Colonic mucosa (tissue), 4 donors: ENCODE data around the gene DENND2D. TPM values are rescaled to one million over a fixed set of nuclear protein-coding genes. Genes with fewer than 3 reads are reported as not detected.

Source experiments
- DNase-seq: peaks from one replicate; pipeline ENCODE4 v3.0.0-alpha.2; 2020
- H3K27ac ChIP-seq: fragments of 200-600 bp; one replicate; pipeline ENCODE4 v1.8.0; 2021
- H3K27me3 ChIP-seq: fragments of 200-600 bp; one replicate; pipeline ENCODE4 v1.8.0; 2021
- H3K36me3 ChIP-seq: fragments of 200-600 bp; one replicate; pipeline ENCODE4 v1.8.0; 2021
- H3K4me1 ChIP-seq: fragments of 200-600 bp; one replicate; pipeline ENCODE4 v1.8.0; 2021; ENCODE audit warnings: mild to moderate bottlenecking
- H3K4me3 ChIP-seq: fragments of 200-600 bp; one replicate; pipeline ENCODE4 v1.8.0; 2021
- H3K9ac ChIP-seq, 2 donors: one replicate each; pipeline ENCODE4 v1.7.0; 2013; ENCODE audit warnings: control low read depth in 2 of 2, low read depth in 2 of 2, low read length in 2 of 2
- H3K9me3 ChIP-seq: fragments of 200-600 bp; one replicate; pipeline ENCODE4 v1.8.0; 2021
- intact Hi-C: fragments of 100-400 bp; cut with DNase I; formaldehyde crosslinking; loops from one replicate; pipeline ENCODE4 v1.14.1; 2022
- total RNA-seq, 2 donors: library from RNA; stranded (reverse); fragmentation: NEBNext Ultra II Directional in 1 of 2; extraction: Animal tissue kit (Norgen Biotek cat#: 25700) in 1 of 2; gene quantifications; one replicate each; pipeline ENCODE4 v1.2.1, GENCODE V29; 2021
- TF ChIP-seq, protein P1 (sequence below): fragments of 200-600 bp; IDR thresholded peaks from one replicate; pipeline ENCODE4 v1.8.0; 2022; ENCODE audit warnings: antibody characterized with exemption, mild to moderate bottlenecking
- donor health status: healthy.
- donor health status: DM: no; HTN: no; CAD: no.
- donor health status: DM: no; HTN: no; CAD: no.

Gene DENND2D
- total RNA-seq, 2 donors from 2014 or later: 51.0 to 65.2 TPM

DNA sequence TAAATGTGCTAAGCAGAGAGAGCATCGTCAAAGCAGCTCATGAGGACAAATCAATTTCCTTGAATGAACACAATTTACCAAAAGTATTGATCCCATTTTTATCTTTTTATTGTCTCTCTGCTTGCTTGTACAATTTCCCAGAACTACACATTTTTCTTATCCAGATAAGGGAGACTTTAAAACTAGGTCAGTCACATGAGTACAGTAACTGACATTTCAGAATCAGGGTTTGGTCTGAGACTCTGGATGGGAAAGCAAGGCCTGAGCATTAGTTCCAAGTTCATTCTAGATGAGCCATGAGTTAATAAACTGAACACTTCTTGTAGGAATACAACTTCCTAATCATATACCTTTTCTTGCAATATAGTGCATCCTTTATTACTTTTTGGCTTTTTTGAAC is 11.5 kb upstream of the DENND2D start:
- H3K9me3 ChIP-seq: no peaks in the 10 kb centered on the region
- H3K27me3 ChIP-seq: no peaks in the 10 kb centered on the region
- TF ChIP-seq, protein P1, sequence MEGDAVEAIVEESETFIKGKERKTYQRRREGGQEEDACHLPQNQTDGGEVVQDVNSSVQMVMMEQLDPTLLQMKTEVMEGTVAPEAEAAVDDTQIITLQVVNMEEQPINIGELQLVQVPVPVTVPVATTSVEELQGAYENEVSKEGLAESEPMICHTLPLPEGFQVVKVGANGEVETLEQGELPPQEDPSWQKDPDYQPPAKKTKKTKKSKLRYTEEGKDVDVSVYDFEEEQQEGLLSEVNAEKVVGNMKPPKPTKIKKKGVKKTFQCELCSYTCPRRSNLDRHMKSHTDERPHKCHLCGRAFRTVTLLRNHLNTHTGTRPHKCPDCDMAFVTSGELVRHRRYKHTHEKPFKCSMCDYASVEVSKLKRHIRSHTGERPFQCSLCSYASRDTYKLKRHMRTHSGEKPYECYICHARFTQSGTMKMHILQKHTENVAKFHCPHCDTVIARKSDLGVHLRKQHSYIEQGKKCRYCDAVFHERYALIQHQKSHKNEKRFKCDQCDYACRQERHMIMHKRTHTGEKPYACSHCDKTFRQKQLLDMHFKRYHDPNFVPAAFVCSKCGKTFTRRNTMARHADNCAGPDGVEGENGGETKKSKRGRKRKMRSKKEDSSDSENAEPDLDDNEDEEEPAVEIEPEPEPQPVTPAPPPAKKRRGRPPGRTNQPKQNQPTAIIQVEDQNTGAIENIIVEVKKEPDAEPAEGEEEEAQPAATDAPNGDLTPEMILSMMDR: no peak
- H3K4me3 ChIP-seq: no peak overlapping the region
- no peak for DNase-seq
- no peak overlapping the region for H3K27ac ChIP-seq
- H3K36me3 ChIP-seq: no peaks in the 10 kb centered on the region
- no peaks in the 10 kb centered on the region for H3K4me1 ChIP-seq
- no peak overlapping the region for H3K9ac ChIP-seq
- intact Hi-C loops: no loop called here

DNA sequence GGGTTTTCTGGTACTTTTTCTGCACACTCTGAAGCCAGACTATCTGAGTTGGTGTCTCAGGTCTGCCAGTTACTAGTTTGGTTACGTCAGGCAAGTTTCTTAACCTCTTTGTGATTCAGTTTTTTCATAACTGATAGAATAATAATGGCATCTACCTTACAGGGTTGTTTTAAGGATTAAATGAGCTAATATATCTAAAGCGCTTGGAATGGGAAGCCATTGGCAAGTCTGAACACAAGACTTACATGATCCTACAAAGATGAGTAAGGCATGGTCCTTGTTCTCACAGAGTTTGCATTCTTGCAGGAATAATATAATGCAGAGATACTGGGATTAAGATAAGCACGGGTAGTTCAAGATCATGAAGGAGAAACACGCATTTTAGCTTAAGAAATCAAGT is 9.2 kb upstream of the DENND2D start:
- Histone ChIP-seq H3K27ac (no peak overlapping the region), H3K36me3 (no peaks in the 10 kb centered on the region), H3K27me3 (no peaks in the 10 kb centered on the region), H3K9ac (no peak overlapping the region), H3K4me3 (no peak overlapping the region), H3K9me3 (no peaks in the 10 kb centered on the region), H3K4me1 (no peaks in the 10 kb centered on the region)
- TF ChIP-seq, protein P1: no peak
- no peak for DNase-seq
- intact Hi-C loops: no loop called here

DNA sequence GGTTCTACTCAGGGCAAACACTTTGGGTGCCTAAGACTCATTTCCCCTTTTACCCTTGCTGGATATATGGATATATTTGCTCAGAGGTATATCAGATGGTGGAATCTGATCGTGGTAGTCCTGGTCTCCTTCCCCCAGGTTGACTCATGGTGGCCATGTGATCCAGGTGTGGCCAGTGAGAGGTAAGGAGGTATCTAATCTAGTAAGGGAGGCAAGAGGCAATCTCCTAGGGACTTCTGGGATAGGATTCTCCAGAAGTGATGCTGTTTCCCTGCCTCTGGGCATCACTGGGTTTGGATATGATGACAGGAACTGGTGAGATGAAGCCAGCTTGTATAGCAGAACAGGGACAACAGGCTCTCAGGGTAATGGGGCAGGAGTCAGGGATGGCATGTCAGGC is 8.5 kb upstream of the DENND2D start:
- no peak overlapping the region for H3K27ac ChIP-seq
- H3K27me3 ChIP-seq: no peaks in the 10 kb centered on the region
- H3K4me3 ChIP-seq: no peak overlapping the region

DNA sequence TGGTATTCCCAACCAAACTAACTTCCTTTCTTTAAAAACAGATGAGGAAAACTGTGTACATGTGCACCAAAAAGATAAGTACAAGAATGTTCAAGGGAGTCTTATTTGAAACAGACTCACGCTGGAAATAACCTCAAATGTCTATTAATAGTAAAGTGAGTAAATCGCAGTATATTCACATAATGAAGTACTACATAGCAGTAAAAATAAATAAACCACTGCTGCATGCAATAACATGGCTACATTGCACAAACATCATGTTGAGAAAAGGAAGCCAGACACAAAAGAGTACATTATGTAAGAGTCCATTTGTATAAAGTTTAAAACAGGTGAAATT is 5.2 kb upstream of the DENND2D start:
- Histone ChIP-seq H3K27ac (no peak overlapping the region), H3K9me3 (no peaks in the 10 kb centered on the region), H3K4me1 (peaks cover 18% of the 10 kb centered on the region), H3K36me3 (no peaks in the 10 kb centered on the region), H3K27me3 (no peaks in the 10 kb centered on the region), H3K9ac (no peak overlapping the region), H3K4me3 (no peak overlapping the region)
- no peak for DNase-seq
- intact Hi-C loops: no loop called here
- TF ChIP-seq, protein P1: no peak

More for the DNA sequence above, 8.5 kb upstream of the DENND2D start:
- Histone ChIP-seq H3K9ac (no peak overlapping the region), H3K4me1 (no peaks in the 10 kb centered on the region), H3K36me3 (no peaks in the 10 kb centered on the region), H3K9me3 (no peaks in the 10 kb centered on the region)
- TF ChIP-seq, protein P1: no peak
- intact Hi-C loops: no loop called here
- no peak for DNase-seq

DNA sequence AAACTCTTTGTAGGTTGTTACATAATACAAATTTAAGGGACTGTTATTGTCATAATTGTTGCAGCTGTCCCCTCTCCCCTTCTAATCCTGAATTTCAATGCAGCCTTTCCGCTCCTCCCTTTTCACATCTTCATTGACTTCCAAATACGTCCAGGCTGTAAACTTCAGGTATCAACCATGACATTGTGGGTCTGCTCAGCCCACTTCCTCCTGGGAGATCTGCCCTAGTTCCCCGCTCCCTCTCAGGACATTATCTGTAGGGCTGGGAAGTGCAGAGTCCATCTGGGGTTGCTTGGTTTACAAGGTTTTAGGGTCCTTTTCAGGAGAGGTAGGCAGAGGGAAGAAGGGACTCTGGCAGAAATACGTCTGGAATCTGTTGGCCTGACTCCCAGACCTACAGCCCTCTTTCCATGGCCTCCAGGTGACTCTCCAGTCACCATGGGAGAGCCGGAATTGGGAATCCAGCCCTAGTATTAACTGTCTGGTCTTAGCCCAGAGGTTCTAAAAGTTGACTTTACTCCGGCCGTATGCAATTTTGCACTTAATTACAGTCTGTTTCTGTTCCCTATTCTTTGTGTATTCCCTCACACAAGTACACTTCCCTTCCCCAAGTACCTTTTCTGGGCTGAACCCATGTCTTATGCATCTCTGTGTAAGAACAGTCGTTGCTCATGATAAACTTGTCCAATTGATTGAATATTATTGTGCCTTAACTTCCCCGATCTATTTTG is 4.7 kb upstream of the DENND2D start:
- no peaks in the 10 kb centered on the region for H3K27me3 ChIP-seq
- TF ChIP-seq, protein P1: no peak
- H3K9ac ChIP-seq: peak overlapping the region in 1 of 2 donors; percentile 88
- H3K4me1 ChIP-seq: peaks cover 23% of the 10 kb centered on the region
- no peak overlapping the region for H3K4me3 ChIP-seq
- peak overlapping the region; percentile 92 for H3K27ac ChIP-seq
- no peaks in the 10 kb centered on the region for H3K36me3 ChIP-seq
- H3K9me3 ChIP-seq: no peaks in the 10 kb centered on the region
- intact Hi-C loops: no loop called here
- DNase-seq: no peak
